Neutrophil (primary cell): ENCODE results near the gene SUPT7L.

Source experiments
- H3K27ac ChIP-seq: fragments of 200-600 bp; sonication (generic); 2 replicates; pipeline ENCODE4 v1.5.1; 2016; ENCODE audit warnings: mild to moderate bottlenecking, moderate library complexity
- H3K27me3 ChIP-seq: fragments of 200-600 bp; sonication (generic); 2 replicates; pipeline ENCODE4 v1.6.0; 2016; ENCODE audit warnings: mild to moderate bottlenecking
- H3K36me3 ChIP-seq: fragments of 200-600 bp; sonication (generic); 2 replicates; pipeline ENCODE4 v1.5.1; 2017
- H3K4me1 ChIP-seq, 2 experiments: fragments of 200-600 bp in 1 of 2; sonication (generic) in 1 of 2; 1 replicate in 1 of 2; 2 replicates in 1 of 2; pipeline versions ENCODE4 v1.5.1 to v1.6.1; 2013 to 2016; ENCODE audit warnings: low read depth in 1 of 2, low read length in 1 of 2, mild to moderate bottlenecking in 1 of 2, moderate library complexity in 1 of 2; ENCODE audit not compliant: control insufficient read depth in 1 of 2, insufficient read depth in 1 of 2
- H3K4me3 ChIP-seq, 2 experiments: fragments of 200-600 bp in 1 of 2; sonication (generic) in 1 of 2; 1 replicate in 1 of 2; 2 replicates in 1 of 2; pipeline ENCODE4 v1.5.1; 2013 to 2016; ENCODE audit warnings: low read depth in 1 of 2, low read length in 1 of 2, mild to moderate bottlenecking in 1 of 2, moderate library complexity in 1 of 2
- H3K9me3 ChIP-seq: fragments of 200-600 bp; sonication (generic); 2 replicates; pipeline ENCODE4 v1.5.1; 2016
- CTCF ChIP-seq: fragments of 200-600 bp; sonication (generic); IDR thresholded peaks from 2 replicates; pipeline ENCODE4 v1.5.1; 2016; ENCODE audit warnings: antibody characterized with exemption

The SUPT7L gene

DNA sequence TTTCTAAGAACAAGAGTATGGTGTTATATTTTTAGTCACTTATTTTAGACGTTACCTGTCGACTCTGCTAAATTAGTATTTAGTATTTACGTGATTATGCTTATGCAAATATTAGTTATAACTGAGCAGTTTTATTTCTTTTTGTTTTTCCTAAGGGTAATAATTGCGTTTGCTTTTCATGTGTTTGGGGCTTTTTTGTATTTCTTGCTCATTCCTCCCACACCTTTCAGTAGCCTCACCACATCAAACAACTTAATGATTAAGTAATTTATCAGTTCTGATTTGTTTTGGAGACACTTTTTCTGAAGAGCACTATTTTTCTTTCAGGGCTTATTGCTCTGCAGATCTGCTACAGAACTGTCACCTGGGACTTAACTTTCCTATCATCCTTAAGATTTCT is 7.8 kb upstream of the SUPT7L start:
- Histone ChIP-seq H3K4me3 (no peak overlapping the region), H3K27me3 (no peaks in the 10 kb centered on the region), H3K4me1 (peaks cover 21 to 22% of the 10 kb centered on the region in 2 experiments), H3K36me3 (peaks cover 61% of the 10 kb centered on the region), H3K27ac (no peak overlapping the region), H3K9me3 (no peaks in the 10 kb centered on the region)
- TF ChIP-seq CTCF = no peak

GRCh38 chr2:27667446-27667845 is 4.0 kb upstream of the SUPT7L start:
- Histone ChIP-seq H3K27ac (peak overlapping the region; percentile 81), H3K4me1 (peaks cover 50 to 51% of the 10 kb centered on the region in 2 experiments), H3K36me3 (peaks cover 31% of the 10 kb centered on the region), H3K9me3 (no peaks in the 10 kb centered on the region), H3K27me3 (no peaks in the 10 kb centered on the region), H3K4me3 (no peak overlapping the region)
- no peak for TF ChIP-seq CTCF

- no peaks in the 10 kb centered on the region for H3K27me3 ChIP-seq
- H3K27ac ChIP-seq = peak overlapping the region; percentile 86
- no peak for TF ChIP-seq CTCF
- H3K4me1 ChIP-seq = peaks cover 51% of the 10 kb centered on the region in 2 experiments
- H3K9me3 ChIP-seq = no peaks in the 10 kb centered on the region
- H3K4me3 ChIP-seq = peak overlapping the region; percentile 70 to 84
- peaks cover 35% of the 10 kb centered on the region for H3K36me3 ChIP-seq
Measured at GRCh38 chr2:27664622-27665363, 1.4 kb upstream of the SUPT7L start.

GRCh38 chr2:27664154-27664574 is 750 bp upstream of the SUPT7L start:
- Histone ChIP-seq H3K4me1 (peaks cover 51% of the 10 kb centered on the region in 2 experiments), H3K36me3 (peaks cover 33% of the 10 kb centered on the region), H3K27me3 (no peaks in the 10 kb centered on the region), H3K27ac (peak overlapping the region; percentile 86), H3K9me3 (no peaks in the 10 kb centered on the region), H3K4me3 (peak overlapping the region; percentile 70 to 84)
- TF ChIP-seq CTCF = no peak

DNA sequence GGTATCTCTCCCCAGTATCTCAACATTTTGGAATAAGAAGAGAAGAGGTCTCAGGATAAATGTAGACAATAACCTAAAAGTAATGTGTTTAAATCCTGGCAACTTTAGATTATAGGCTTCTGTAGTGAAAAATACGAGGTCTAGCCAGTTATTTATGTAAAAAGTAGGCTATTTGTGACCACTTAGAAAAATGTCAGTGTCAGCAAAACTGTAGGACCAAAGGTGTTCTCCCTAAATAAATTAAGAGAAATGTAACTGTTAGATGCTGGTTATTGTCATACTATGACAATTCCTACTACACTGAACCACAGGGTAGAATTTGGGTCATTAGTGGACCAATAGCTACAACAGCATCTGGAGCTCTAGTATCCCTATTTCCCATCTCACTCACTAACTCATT is 2.0 kb downstream of the SUPT7L start:
- Histone ChIP-seq H3K27me3 (no peaks in the 10 kb centered on the region), H3K9me3 (no peaks in the 10 kb centered on the region), H3K27ac (no peak overlapping the region), H3K4me1 (peaks cover 31% of the 10 kb centered on the region in 2 experiments), H3K4me3 (no peak overlapping the region), H3K36me3 (peaks cover 38% of the 10 kb centered on the region)
- no peak for TF ChIP-seq CTCF
